Activated naive CD4-positive, alpha-beta T cell treated with anti-CD3 and anti-CD28 coated beads for 36 hours (primary cell): Measurements from ENCODE around the gene VAC14. TPM values are rescaled to one million over a fixed set of nuclear protein-coding genes. Genes with fewer than 3 reads are reported as not detected.

Source experiments
- CTCF ChIA-PET: fragments of 350-600 bp; sonication (Branson Sonifier 250); formaldehyde crosslinking; loops from one replicate; lab custom pipeline; 2021; ENCODE audit warnings: antibody characterized with exemption; lab: Charles Lee
- DNase-seq: peaks from one replicate; pipeline ENCODE4 v3.0.0-alpha.2; 2020
- H3K27ac Mint-ChIP-seq: one replicate; pipeline ENCODE4 v1.8.0; 2021; ENCODE audit warnings: mild to moderate bottlenecking, mixed read lengths
- H3K27me3 Mint-ChIP-seq: one replicate; pipeline ENCODE4 v1.8.0; 2021; ENCODE audit warnings: low read depth, mixed read lengths
- H3K36me3 Mint-ChIP-seq: one replicate; pipeline ENCODE4 v1.8.0; 2021; ENCODE audit warnings: low read depth, mixed read lengths
- H3K4me1 Mint-ChIP-seq: one replicate; pipeline ENCODE4 v1.8.0; 2021; ENCODE audit warnings: low read depth, mixed read lengths
- H3K4me3 Mint-ChIP-seq: one replicate; pipeline ENCODE4 v1.8.0; 2021; ENCODE audit warnings: mild to moderate bottlenecking, moderate library complexity, mixed read lengths
- H3K9me3 Mint-ChIP-seq: one replicate; pipeline ENCODE4 v1.8.0; 2021; ENCODE audit warnings: mixed read lengths
- intact Hi-C: fragments of 100-400 bp; cut with micrococcal nuclease; formaldehyde crosslinking; loops from one replicate; pipeline ENCODE4 v1.15.1; 2023
- total RNA-seq, 2 experiments: library from RNA; stranded (reverse); gene quantifications; one replicate each; pipeline ENCODE4 v1.2.3, GENCODE V29; 2021

Gene VAC14
- total RNA-seq, 2 experiments from 2014 or later: 19.6 to 20.6 TPM

DNA sequence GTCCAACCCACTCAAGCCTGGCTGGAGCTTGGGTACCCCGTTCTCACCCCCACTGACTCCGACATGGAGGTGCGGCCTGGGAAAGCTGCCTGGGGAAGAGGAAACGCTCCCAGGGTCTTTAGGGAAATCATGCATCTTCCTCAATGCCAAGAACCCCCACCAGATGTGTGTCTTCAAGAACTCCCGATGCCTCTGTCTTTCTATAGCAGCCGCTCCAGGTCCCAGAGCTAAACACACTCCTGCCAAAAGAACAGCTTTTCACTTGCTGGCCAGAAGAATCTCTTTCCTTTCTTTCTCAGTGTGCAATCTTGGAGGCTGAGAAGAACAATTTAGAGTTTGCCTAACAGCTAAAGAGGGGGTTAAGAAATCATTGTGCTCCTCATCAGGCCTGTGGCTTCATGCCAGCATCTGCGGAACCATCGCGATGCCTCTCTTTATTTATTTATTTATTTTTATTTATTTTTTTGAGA is 74.0 kb downstream of the VAC14 start:
- Mint-ChIP-seq H3K4me3 (no peak overlapping the region), H3K36me3 (peaks cover 8% of the 10 kb centered on the region), H3K27ac (no peak overlapping the region), H3K27me3 (no peaks in the 10 kb centered on the region), H3K9me3 (no peaks in the 10 kb centered on the region), H3K4me1 (no peaks in the 10 kb centered on the region)
- CTCF ChIA-PET: no interaction called here
- intact Hi-C loops: no loop called here
- DNase-seq: no peak

DNA sequence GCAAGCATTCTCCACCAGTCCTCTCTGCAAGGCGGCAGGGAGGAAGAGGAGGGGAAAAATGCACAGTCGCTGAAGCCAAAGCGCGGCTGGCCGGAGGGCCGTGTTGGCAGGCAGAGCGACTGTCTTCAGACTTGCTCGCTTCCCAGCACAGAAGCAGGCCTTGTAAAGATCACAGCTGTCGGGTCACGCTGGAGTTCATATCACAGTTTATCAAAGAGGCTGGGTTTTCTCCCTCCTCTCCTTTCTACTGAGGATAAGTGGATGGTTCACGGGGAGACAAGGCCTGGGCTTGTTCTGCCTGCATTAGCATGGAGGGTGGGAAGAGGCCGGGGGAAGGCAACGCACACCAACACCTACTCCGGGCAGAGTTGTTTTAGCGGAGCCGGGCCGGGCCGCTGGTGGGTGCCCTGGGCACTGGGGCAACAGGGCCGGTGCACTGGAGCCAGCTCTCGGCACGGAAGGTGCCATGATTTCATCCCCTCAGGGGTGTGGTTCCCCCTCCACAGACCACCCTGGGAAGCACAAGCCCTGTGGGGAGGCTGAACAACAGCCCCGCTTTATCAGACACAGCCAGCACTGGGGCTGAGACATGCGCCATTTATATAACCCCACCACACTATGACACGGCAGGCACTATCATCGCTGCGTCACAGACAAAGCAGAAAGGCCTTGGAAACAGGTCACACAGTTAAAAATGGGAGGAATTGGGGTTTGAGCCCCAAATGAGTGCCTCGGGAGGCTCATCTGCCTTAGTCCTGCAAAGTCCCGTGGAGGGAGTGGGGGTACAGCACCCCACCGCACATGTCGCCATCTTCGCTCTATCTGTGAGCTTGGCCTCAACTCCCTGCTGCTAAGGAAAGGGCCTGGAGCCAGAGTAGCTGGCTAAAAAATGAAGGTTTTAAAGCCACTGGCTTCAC is 74.8 kb downstream of the VAC14 start:
- Mint-ChIP-seq H3K27ac (no peak overlapping the region), H3K27me3 (no peaks in the 10 kb centered on the region), H3K4me3 (no peak overlapping the region), H3K36me3 (peaks cover 7% of the 10 kb centered on the region), H3K9me3 (no peaks in the 10 kb centered on the region), H3K4me1 (no peaks in the 10 kb centered on the region)
- CTCF ChIA-PET: no interaction called here
- DNase-seq: no peak
- intact Hi-C loops: no loop called here

- Mint-ChIP-seq H3K4me3 (no peak overlapping the region), H3K27ac (no peak overlapping the region), H3K9me3 (no peaks in the 10 kb centered on the region), H3K36me3 (peaks cover 13% of the 10 kb centered on the region), H3K27me3 (no peaks in the 10 kb centered on the region), H3K4me1 (peaks cover 5% of the 10 kb centered on the region)
- CTCF ChIA-PET: no interaction called here
- intact Hi-C loops: no loop called here
- no peak for DNase-seq
Measured at GRCh38 chr16:70725024-70725911, 75.7 kb downstream of the VAC14 start.

DNA sequence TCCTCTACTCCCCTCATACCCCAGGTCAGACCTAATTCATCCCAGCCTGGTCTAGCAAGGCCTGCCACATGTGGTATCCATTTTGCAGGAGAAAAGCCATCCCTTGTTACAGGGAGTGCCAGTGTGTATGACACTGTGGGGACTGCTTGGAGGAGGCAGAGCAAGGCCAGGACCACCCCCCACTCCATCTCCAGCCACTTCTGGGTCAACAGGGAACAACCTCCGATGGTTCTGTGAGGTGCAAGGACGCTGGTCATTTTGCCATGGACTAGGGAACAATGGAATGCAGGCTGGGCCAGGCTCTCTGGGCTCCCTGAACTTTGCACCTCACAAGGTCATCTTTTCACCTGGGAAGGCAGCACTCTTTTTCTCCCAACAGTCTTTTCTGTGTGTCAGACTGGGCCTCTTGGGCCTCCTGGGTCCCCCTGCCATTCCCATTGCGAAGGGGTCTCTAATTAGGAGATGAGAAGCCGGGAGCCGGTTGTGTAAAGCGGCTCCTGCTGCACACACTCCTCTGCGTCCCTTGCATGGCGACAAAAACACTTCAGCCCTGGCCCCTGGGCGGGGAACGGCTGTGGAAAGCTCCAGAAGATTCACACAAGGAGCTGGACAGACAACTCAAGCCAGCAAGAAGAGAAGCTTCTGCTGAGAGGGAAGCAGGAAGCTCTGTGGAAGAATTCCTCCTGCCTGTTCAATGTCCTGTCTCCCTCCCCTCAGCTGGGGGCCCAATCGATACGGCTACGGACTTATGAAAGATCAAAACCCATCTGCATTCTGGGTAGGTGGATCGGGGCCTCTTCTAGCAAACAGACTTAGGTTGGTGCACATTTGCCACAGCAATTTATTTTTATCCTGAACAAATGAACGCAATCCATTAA is 76.6 kb downstream of the VAC14 start:
- H3K4me1 Mint-ChIP-seq: peaks cover 5% of the 10 kb centered on the region
- H3K27ac Mint-ChIP-seq: no peak overlapping the region
- peaks cover 12% of the 10 kb centered on the region for H3K36me3 Mint-ChIP-seq
- H3K9me3 Mint-ChIP-seq: no peaks in the 10 kb centered on the region
- CTCF ChIA-PET: interaction anchor here (1.2 kb wide), 1 partner anchor 47 kb away, joined by 6 read pairs; no protein-coding TSS in a partner anchor
- H3K27me3 Mint-ChIP-seq: no peaks in the 10 kb centered on the region
- DNase-seq: no peak
- H3K4me3 Mint-ChIP-seq: no peak overlapping the region
- intact Hi-C loops: no loop called here

GRCh38 chr16:70723740-70724145 is 77.2 kb downstream of the VAC14 start:
- Mint-ChIP-seq H3K4me3 (no peak overlapping the region), H3K36me3 (peaks cover 13% of the 10 kb centered on the region), H3K4me1 (peaks cover 5% of the 10 kb centered on the region), H3K27ac (no peak overlapping the region), H3K27me3 (no peaks in the 10 kb centered on the region), H3K9me3 (no peaks in the 10 kb centered on the region)
- no peak for DNase-seq
- intact Hi-C loops: no loop called here
- CTCF ChIA-PET: interaction anchor here (0.6 to 1.2 kb wide), 2 partner anchors 47 to 56 kb away, joined by 3 to 6 read pairs; no protein-coding TSS in a partner anchor

- Mint-ChIP-seq H3K27ac (peak overlapping the region; percentile 44), H3K4me1 (peaks cover 5% of the 10 kb centered on the region), H3K4me3 (no peak overlapping the region), H3K36me3 (peaks cover 11% of the 10 kb centered on the region), H3K9me3 (no peaks in the 10 kb centered on the region), H3K27me3 (no peaks in the 10 kb centered on the region)
- intact Hi-C loops: no loop called here
- DNase-seq: no peak
- CTCF ChIA-PET: interaction anchor here (1.3 kb wide), 1 partner anchor 50 kb away, joined by 7 read pairs; no protein-coding TSS in a partner anchor
Measured at GRCh38 chr16:70721202-70721963, 79.6 kb downstream of the VAC14 start.

DNA sequence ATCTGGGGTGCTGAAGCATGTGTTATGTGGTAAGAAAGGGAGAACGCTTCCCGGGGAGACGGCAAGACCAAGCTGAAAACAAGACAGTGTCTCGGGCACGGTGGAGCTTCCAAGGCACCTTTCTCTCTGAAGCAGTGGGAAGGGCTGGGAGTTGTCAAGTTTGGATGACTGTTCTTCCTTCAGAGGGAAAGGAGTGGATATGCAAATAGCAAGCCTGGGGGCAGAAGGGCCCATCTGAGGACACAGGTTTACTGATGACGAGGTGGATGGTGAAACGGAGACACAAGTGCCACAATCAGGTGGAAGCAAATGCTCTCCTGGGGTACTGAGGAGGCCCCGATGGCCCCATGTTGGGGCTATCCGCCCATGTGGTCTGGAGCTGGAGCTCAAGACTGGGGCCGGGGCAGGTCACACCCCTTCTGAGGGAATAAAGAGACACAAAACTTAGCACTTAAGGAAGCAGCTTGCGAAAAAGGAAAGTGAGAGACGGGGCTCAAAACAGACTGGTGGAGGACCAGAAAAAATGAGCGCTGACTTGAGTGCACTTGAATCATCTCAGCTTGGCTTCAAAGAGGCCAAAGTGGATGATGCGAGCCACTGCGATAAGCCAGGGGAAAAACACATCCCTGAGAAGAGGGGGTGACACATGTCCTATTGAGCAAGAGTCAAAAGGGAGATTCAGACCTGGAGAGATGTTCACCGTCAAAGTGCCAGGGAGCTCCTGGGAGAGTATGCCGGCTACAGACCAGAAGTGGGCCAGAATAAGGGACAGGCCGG is 80.3 kb downstream of the VAC14 start:
- Mint-ChIP-seq H3K9me3 (no peaks in the 10 kb centered on the region), H3K27me3 (no peaks in the 10 kb centered on the region), H3K4me3 (no peak overlapping the region), H3K36me3 (peaks cover 11% of the 10 kb centered on the region), H3K4me1 (peaks cover 5% of the 10 kb centered on the region), H3K27ac (no peak overlapping the region)
- intact Hi-C loops: no loop called here
- CTCF ChIA-PET: interaction anchor here (1.3 kb wide), 1 partner anchor 50 kb away, joined by 7 read pairs; no protein-coding TSS in a partner anchor
- DNase-seq: peak; percentile 21

DNA sequence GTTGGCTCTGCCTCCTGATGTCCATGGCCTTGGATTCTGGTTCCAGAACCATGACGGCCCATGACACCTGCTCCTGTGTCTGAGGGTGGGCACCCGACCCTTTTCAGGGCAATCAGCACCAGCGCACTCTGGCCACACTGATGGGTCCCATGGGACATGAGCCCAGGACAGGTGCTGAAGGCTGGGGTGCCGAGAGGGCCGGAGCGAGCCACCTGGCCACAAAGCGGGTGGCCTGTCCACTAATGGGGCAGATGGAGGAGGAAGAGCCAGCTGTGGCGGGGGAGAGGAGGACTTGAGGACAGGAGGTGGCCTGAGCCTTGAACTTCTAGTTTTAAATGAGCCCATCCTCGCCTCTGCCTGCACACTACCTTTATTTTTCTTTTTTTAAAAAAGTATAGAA is 83.9 kb downstream of the VAC14 start:
- H3K4me1 Mint-ChIP-seq: peaks cover 5% of the 10 kb centered on the region
- intact Hi-C loops: no loop called here
- no peaks in the 10 kb centered on the region for H3K9me3 Mint-ChIP-seq
- peaks cover 11% of the 10 kb centered on the region for H3K36me3 Mint-ChIP-seq
- H3K4me3 Mint-ChIP-seq: no peak overlapping the region
- CTCF ChIA-PET: no interaction called here
- no peak for DNase-seq
- no peak overlapping the region for H3K27ac Mint-ChIP-seq
- H3K27me3 Mint-ChIP-seq: no peaks in the 10 kb centered on the region

DNA sequence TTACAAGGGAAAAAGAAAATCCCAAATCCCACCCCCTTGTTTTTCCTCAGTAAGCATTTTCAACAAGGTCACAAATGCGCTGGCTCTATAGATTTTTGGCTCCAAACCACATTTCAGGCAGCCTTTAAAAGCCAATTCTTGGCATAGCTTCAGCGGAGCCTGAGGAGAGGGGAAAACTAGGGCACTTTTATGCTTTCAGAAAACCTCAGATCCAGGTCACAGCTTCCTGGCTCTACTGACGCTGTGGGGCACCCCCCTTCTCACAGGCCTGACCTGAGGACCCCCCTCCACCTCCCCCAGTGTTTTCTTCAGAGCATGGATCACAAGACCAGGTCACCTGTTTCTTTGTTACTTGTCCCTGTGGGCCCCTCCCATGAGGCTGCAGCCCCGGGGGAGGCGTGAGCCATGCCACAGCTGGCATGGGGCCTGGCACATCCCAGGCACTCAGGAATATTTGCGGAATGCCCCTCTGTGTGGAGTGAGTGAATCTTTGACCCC is 85.0 kb downstream of the VAC14 start:
- no peak for DNase-seq
- no peaks in the 10 kb centered on the region for H3K27me3 Mint-ChIP-seq
- intact Hi-C loops: no loop called here
- no peaks in the 10 kb centered on the region for H3K9me3 Mint-ChIP-seq
- no peak overlapping the region for H3K27ac Mint-ChIP-seq
- peaks cover 8% of the 10 kb centered on the region for H3K36me3 Mint-ChIP-seq
- CTCF ChIA-PET: no interaction called here
- no peak overlapping the region for H3K4me3 Mint-ChIP-seq
- peaks cover 3% of the 10 kb centered on the region for H3K4me1 Mint-ChIP-seq

- CTCF ChIA-PET: interaction anchor here (1.2 kb wide), 1 partner anchor 56 kb away, joined by 6 read pairs; no protein-coding TSS in a partner anchor
- no peak overlapping the region for H3K27ac Mint-ChIP-seq
- intact Hi-C loops: no loop called here
Measured at GRCh38 chr16:70715055-70715858, 85.7 kb downstream of the VAC14 start.

More at GRCh38 chr16:70715055-70715858, 85.7 kb downstream of the VAC14 start:
- Mint-ChIP-seq H3K4me1 (no peaks in the 10 kb centered on the region), H3K27me3 (no peaks in the 10 kb centered on the region), H3K36me3 (peaks cover 4% of the 10 kb centered on the region), H3K9me3 (no peaks in the 10 kb centered on the region), H3K4me3 (no peak overlapping the region)
- no peak for DNase-seq
